Measurements from ENCODE around the gene ATP13A1.
A peak's percentile ranks its signal among the peaks of the same experiment; 100 is the strongest.

Gene ATP13A1

GRCh38 chr19:19662344-19662743 is 1.1 kb downstream of the ATP13A1 start:
- DNase-seq = no peak

DNA sequence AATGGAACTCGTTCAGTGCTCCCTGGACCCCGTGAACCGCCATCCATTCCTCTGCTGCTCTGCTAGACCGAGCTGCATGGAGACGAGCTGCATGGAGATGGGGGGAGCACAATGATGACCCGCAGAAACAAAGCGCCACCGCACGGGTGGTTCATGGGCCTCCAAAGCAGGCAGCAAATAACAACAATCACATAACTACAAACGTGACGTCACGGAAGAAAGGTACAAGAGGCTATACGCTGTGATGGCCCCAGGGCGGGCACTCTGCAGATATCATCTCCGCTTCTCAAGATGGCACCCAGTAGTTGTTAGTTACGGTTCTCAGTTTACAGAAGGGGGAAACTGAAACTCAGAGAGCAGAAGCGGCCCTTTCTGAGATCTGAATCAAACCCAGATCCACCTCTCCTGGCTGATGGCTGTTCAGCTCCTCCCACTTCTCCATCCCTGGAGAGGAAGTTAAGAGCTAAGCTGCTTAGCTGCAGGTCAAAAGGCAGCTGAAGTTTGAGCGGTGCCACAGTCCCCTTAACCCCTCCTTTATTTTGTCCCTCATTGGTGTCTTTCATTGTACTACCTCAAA is 1.7 kb downstream of the ATP13A1 start:
- DNase-seq = no peak

DNA sequence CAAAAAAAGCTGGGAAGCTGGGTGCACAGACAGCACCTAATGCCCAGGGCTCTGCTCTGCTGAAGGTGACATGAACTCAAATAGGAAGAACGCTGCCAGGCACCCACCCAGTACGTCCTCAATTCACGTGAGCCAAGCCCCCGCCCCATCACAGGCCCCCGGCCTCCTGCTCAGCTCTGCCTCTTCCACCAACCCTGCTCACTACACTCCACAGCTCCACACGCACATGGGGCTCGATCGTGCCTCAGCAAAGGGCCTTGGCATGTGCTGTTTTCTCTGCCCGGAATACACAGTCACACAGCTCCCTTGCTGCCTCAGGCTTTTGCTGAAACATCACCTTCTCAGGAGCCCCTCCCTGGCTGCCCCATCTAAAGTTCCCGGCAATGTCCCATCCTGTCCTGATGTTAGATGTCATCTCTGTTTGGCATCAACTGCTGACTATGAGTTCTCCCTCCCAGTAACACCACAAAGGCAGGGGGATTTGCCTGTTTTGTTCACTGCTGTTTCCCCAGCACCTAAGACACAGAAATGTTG is 2.3 kb downstream of the ATP13A1 start:
- DNase-seq = no peak

- no peak for DNase-seq
Measured at GRCh38 chr19:19659646-19660245, 3.7 kb downstream of the ATP13A1 start.

DNA sequence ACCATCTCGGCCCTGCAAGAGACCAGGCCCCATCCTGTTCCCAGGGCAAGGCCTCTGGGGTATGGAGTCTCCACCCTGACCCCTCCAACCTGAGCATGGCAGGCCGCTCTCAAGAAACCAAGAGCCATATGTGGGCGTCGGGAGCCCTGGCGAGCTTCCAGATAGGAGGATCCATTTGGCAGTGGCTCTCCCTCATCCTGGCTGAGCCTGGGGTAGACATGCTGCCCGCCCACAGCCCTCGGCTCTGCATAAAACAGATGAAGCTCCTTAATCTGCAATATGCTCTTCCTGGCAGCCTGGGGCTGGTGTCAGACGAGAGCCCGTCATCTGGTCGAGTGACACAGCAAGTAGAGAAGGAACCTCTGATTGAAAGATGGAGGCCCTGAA is 6.1 kb downstream of the ATP13A1 start:
- DNase-seq = no peak

DNA sequence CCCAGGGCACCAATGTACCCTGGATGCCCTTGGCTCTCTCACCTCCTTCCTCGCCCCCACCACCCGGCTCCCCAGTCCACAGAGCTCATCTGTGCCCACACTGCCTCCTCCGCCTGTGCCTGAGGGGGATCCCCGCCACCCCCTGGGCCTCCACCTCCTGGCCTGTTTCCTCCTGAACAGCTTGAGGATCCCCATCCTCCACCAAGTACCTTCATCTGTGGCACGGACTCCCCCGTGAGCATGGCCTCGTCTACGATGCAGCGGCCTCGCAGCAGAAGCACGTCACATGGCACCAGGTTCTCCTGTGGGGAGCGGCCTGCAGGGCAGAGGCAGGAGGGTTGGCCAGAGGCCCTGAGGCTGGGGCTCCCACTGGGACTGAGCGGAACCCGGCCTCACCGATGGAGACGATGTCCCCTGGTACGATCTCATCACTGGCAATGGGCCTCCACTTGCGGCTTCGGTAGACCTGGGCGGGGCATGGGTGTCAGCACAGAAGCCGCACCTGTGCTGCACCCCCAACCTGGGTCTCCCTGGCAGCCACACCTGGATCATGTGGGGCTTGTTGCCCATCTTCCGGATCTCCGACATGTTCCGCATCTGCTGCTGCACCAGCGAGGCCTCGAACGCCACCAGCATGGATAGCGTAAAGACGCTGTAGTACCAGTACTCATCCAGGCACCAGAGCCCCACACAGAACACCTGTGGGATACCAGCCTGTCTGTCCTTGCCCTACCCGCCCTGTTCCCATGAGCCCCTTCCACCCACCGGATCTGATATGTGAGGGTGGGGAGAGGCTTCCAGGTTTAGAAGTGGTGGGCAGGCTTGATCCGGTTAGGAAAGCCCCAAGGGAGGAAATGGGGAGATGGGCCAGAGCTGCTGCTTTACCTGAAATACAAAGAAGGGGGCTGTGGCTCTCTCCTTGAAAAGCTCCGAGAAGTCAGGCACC is 6.8 kb downstream of the ATP13A1 start:
- no peak for DNase-seq

DNA sequence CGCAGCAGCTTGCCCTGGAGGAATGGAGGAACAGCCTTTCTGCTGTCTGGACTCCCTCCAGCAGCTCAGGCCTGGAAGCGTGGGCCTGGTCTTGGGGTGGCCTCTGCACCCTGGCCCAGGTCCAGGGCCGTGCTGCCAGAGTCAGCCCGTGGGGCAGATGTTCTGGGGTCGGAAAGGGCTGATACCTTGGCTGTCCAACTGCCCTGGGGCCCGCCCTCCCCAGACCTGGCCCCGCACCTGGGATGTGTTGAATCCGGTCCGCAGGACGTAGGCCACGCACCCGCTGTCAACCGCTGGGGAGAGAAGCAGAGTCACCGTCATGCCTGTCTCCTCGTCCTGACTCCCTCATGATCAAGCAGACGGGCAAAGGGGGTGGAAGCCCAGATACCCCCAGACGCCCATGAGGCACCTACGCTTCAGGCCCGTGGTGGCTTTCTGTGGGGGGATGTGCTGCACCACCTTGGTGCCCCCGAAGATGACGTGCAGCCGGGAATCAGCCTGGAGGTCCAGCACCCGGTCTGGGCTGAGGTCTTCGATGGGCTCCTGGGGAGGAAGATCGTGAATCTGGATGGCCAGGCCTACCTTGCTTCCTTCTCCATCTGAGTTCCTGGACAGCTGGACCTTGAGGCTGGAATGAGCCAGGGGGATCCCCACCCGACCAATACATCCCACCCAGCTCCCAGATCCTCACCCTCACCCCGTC is 7.7 kb downstream of the ATP13A1 start:
- DNase-seq = no peak

GRCh38 chr19:19655051-19655594 is 8.4 kb downstream of the ATP13A1 start:
- no peak for DNase-seq

DNA sequence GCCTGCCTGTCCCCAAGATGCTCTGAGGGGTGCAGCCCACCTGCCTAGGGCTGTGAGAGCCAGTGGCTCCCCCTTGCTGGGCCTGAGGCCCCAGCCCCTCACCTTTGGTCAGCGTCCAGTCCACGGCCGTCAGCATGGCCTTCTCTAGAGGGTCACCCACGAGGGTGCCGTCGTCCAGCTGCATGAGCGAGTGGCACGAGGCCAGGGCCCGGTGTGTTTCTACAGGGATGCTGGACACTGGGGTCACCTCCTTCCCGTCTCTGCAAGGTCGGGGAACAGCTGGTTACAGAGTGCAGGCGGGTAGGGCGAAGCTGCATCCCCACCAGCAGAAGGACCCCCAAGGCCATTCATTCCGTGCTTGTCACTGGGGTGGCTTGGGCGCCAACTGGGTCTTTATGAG is 9.0 kb downstream of the ATP13A1 start:
- no peak for DNase-seq

DNA sequence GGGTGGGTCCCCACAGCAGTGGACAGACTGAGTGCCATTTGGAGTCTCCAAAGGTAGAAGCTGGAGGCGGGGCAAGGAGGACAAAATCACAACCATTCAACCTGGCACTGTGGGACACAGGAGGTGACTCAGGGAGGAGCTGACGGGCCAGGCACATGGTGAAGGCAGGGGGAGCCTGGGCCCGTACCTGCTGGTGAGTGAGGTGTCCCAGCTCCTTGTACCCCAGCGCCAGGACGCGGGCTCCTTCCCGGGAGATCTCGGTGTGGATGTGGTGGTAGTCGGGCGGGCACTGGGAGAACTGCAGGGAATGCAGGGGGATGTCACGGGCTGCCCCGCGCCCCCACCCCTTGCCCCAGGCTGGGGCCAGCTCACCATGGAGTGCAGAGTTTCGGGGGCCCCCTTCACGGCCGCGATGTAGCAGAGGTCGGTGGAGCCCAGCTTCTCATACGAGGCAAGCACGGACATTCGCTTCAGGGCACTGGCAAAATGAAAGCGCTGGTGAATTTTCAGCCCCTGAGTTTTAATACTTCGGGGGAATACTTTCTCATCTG is 9.8 kb downstream of the ATP13A1 start:
- DNase-seq = no peak

DNA sequence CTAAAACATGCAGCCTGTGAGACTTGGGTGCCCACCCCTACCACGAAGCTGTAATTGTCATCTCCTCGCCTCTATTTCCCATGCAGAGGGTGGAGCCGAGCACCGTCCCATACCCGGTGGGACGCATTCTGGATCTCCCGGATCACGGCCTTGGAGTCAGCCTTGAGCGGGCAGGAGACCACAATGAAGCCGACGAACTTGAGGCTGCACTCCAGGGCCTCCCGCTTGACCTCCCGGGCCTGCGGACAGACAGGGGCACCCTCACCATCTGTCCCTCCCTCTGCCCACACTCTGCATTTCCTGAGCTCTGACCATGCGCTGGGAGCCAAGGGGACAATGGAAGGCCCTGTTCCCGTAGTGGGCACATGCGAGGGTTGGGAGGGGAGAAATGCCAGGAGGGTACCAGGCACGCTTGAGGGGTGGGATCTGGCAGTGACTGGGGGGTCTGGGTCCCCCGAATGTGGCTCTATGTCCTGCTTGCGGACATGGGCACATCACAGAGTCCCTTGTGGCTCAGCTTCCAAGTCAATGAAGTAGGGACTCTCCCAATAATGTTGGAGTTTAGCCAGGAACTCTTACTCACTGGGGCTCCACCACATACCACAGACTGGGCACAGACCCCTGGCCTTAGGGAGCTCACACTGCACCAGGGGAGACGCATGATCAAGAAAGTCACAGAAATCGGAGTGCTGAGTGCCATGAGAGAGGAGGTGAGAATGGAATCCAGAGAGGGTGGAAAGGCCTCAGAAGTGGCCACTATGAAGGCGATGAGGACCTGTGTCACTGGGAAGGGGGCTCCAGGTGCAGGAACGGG is 10.8 kb downstream of the ATP13A1 start:
- no peak for DNase-seq

DNA sequence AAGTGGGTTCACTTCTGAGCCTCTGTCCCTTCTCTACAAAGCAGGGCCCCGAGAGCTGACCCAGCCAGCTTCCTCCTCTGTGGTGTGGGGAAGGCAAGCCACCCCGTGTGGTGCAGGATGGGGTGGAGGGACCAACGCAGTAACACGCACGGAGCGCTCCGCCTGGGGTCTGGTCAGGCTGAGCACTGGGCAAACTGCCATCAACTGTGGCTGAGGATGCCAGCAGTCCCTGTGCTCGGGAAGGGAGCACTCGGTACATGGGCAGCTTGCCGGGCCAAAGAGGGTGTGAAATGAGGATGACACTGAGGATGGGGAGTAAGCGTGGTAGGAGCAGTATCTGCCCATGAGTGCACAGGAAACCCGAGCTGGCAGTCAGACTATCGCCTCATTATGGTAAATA is 12.4 kb downstream of the ATP13A1 start:
- DNase-seq = no peak

DNA sequence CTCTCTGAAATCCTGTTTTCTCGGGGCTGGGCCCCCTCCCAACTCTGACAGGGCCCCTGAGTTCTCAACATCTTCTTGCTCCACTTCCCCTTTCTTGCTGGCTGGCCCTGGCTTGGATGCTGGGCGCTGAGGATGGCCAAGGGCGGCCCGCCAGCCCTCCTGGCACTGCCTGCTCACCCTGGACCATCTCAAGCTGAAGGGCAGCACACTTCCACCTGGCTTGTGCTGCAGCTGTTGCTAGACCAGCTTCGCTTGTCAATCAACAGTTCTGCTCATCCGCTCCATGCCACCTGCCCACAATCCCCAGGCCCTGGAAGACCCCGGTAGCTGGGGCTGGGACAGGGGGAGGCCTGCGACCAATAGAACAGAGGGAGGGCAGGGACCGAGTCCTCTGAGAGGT is 13.1 kb downstream of the ATP13A1 start:
- no peak for DNase-seq

- DNase-seq = no peak
Measured at GRCh38 chr19:19649580-19649995, 13.9 kb downstream of the ATP13A1 start.

DNA sequence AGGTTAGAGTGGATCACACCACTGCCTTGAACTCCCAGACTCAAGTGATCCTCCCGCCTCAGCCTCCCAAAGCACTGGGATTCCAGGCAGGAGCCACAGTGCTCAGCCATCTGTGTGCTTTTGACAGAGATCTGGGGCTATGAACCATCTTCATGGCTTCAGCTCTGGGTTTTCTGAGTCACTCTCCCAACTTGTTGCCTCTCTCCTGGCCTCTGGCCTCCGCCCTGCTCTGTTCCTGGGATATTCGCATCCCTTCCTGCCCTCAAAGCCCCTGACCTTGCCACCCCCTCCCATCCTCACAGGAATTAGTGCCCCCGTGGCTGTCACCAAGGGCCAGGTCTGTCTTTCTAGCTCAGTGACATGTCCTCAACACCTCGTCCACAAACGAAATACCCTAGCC is 14.3 kb downstream of the ATP13A1 start:
- no peak for DNase-seq

DNA sequence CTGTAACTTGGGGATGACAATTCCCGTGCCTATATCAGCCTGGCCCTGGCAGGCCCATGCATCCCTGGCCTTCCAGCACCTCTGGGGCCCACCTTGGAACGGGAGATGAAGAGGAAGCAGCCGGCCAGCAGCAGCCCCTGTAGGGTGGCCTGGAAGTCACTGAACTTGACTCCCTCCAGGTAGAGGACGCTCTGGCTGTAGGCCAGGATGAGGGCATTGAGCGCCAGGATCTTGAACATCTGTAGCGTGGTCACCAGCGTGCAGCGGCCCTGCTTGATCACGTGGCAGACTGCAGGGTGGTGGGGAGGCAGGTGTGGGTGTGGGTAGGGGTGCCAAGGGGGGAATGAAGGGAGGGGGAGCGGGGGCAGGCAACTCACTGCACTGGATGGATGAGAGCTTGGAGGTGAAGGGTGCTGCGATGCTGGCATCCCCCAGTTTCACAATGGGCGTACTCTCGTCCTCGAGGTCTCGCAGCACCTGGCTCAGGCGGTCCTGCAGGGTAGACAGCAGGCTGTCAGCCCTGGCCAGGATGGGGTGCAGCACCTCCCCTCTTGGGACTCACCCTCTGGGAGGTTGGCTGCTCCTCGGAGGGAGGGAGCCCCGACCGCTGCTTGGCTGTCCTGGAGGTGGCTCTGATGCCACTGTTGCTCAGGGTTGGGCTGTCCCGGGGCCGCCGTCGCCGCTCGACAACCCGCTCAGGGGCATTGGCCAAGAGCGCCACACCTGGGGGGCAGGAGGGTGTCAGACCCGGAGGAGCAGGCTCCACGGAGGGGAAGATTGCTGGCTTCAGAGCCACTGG is 16.2 kb downstream of the ATP13A1 start:
- DNase-seq = no peak

- no peak for DNase-seq
Measured at GRCh38 chr19:19645233-19645870, 18.1 kb downstream of the ATP13A1 start.

DNA sequence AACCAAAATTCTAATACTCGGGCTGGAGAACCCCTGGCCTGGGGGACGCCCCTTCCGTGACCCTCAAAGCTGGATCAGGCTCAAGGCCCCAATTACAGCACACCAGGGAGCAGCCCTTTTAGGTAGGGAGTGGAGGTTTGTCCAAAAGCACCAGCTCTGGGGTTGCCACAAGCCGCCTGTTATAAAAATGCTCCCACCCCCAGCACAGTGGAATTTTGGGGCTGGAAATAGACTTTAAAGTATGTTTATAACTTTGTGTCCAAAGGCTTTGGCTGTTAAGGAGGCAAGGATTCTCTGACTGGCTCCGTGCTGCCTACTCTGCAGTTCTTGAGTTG is 19.5 kb downstream of the ATP13A1 start:
- DNase-seq = no peak

- peak; percentile 47 for DNase-seq
Measured at GRCh38 chr19:19643158-19644053, 20.1 kb downstream of the ATP13A1 start, which contains the start of gene GMIP. GMIP (minus strand) TSS chr19:19643657; CDS start chr19:19643529, 128 bp downstream.

Data from NCI-H2029 (cell line).